ENCODE data around the gene ESYT3. TPM values are rescaled to one million over a fixed set of nuclear protein-coding genes. Genes with fewer than 3 reads are reported as not detected.
A peak's percentile ranks its signal among the peaks of the same experiment; 100 is the strongest.

Gene ESYT3
- total RNA-seq, 1 donor from 2014 or later = 2.0 TPM

- no peak overlapping the region for H3K27ac ChIP-seq
- no peaks in the 10 kb centered on the region for H3K9me3 ChIP-seq
- intact Hi-C loops (cut with DNase I) = no loop called here
- no peaks in the 10 kb centered on the region for H3K4me1 ChIP-seq
- TF ChIP-seq, protein P1, sequence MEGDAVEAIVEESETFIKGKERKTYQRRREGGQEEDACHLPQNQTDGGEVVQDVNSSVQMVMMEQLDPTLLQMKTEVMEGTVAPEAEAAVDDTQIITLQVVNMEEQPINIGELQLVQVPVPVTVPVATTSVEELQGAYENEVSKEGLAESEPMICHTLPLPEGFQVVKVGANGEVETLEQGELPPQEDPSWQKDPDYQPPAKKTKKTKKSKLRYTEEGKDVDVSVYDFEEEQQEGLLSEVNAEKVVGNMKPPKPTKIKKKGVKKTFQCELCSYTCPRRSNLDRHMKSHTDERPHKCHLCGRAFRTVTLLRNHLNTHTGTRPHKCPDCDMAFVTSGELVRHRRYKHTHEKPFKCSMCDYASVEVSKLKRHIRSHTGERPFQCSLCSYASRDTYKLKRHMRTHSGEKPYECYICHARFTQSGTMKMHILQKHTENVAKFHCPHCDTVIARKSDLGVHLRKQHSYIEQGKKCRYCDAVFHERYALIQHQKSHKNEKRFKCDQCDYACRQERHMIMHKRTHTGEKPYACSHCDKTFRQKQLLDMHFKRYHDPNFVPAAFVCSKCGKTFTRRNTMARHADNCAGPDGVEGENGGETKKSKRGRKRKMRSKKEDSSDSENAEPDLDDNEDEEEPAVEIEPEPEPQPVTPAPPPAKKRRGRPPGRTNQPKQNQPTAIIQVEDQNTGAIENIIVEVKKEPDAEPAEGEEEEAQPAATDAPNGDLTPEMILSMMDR (IDR thresholded peaks at IDR 0.05) = no peak
- TF ChIP-seq POLR2AphosphoS5 (IDR thresholded peaks at IDR 0.05; ENCODE audit: insufficient read depth in 1 of 2, low read depth in 1 of 2) (no peak), POLR2A (IDR thresholded peaks at IDR 0.05) (no peak)
- no peaks in the 10 kb centered on the region for H3K36me3 ChIP-seq
- no peak for DNase-seq (ENCODE audit: extremely low spot score in 2 of 2)
- no peaks in the 10 kb centered on the region for H3K27me3 ChIP-seq
- H3K4me3 ChIP-seq = no peak overlapping the region
Measured at GRCh38 chr3:138455801-138456716, 21.6 kb downstream of the ESYT3 start.

- Histone ChIP-seq H3K27me3 (no peaks in the 10 kb centered on the region), H3K36me3 (no peaks in the 10 kb centered on the region), H3K4me1 (no peaks in the 10 kb centered on the region), H3K4me3 (no peak overlapping the region), H3K9me3 (no peaks in the 10 kb centered on the region), H3K27ac (no peak overlapping the region)
- intact Hi-C loops (cut with DNase I) = no loop called here
- no peak for DNase-seq (ENCODE audit: extremely low spot score in 2 of 2)
- TF ChIP-seq, protein P1 (IDR thresholded peaks at IDR 0.05) = no peak
- TF ChIP-seq POLR2AphosphoS5 (IDR thresholded peaks at IDR 0.05; ENCODE audit: insufficient read depth in 1 of 2, low read depth in 1 of 2) (no peak), POLR2A (IDR thresholded peaks at IDR 0.05) (no peak)
Measured at GRCh38 chr3:138456961-138457862, 22.8 kb downstream of the ESYT3 start.

DNA sequence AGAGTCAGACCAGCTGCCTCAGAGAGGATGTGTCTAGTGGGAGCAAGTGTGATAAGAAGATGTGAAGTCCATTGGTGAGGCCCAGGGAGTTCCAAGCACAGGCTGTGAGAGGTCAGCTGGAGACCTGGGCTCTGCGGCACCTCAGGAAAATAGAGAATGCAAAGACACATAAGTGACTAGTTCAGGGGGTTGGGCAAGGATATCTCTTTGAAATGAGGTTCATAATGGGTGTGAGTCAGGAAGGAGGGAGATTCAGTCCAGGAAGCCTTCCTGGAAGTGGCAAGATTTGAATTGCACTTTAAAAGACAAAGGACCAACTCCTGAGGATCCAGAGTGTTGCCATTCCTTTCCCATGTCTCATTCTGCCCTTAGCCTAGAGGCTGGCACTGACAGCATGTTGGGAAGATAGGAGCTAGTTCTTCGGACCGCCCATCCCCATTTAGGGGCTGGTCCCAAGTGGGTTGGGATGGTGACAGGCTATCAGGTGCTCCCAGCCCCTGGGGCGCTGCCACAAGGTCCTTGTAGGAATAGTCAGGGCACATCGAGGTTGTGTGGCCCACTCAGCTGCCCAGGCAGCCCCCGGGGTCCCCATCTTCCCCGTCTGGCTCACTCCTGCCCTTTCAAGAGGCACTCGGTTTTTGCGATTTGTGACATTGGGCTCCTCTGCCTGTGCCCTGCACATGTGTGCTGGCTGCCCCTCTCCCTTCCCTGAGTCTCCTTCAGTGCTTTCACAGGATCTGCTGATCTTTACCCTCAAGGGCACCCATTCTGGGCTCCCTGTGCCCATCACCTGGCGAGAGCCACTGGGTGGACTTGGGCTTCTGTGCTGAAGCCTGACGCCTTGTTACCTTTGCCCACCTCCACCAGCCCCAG lies 23.7 kb downstream of the ESYT3 start:
- no peak for TF ChIP-seq POLR2AphosphoS5 (IDR thresholded peaks at IDR 0.05; ENCODE audit: insufficient read depth in 1 of 2, low read depth in 1 of 2)
- TF ChIP-seq, protein P1 (IDR thresholded peaks at IDR 0.05) = no peak
- no peak for TF ChIP-seq POLR2A (IDR thresholded peaks at IDR 0.05)
- Histone ChIP-seq H3K27me3 (no peaks in the 10 kb centered on the region), H3K4me1 (no peaks in the 10 kb centered on the region), H3K4me3 (no peak overlapping the region), H3K36me3 (no peaks in the 10 kb centered on the region), H3K9me3 (no peaks in the 10 kb centered on the region), H3K27ac (no peak overlapping the region)
- no peak for DNase-seq (ENCODE audit: extremely low spot score in 2 of 2)
- intact Hi-C loops (cut with DNase I) = no loop called here

- Histone ChIP-seq H3K36me3 (no peaks in the 10 kb centered on the region), H3K4me1 (no peaks in the 10 kb centered on the region), H3K27ac (no peak overlapping the region), H3K4me3 (no peak overlapping the region), H3K27me3 (no peaks in the 10 kb centered on the region), H3K9me3 (no peaks in the 10 kb centered on the region)
- DNase-seq (ENCODE audit: extremely low spot score in 2 of 2) = peak in 1 of 2 donors; percentile 87
- no peak for TF ChIP-seq POLR2AphosphoS5 (IDR thresholded peaks at IDR 0.05; ENCODE audit: insufficient read depth in 1 of 2, low read depth in 1 of 2)
- TF ChIP-seq, protein P1 (IDR thresholded peaks at IDR 0.05) = no peak
- TF ChIP-seq POLR2A (IDR thresholded peaks at IDR 0.05) = no peak
- intact Hi-C loops (cut with DNase I) = no loop called here
Measured at GRCh38 chr3:138458774-138459499, 24.5 kb downstream of the ESYT3 start.

Measured in vagina (tissue), 2 donors.